ENCODE measurements around the gene TMED1. TPM values are rescaled to one million over a fixed set of nuclear protein-coding genes. Genes with fewer than 3 reads are reported as not detected.
A peak's percentile ranks its signal among the peaks of the same experiment; 100 is the strongest.

Gene TMED1
- total and polyA plus RNA-seq, 9 of the 15 experiments (the other 6 are each of a cell fraction or from before 2014, with no cell fraction given) = 0.86 to 30.2 (median 23.5) TPM

- no peak for TF ChIP-seq ZNF3 (CRISPR knock-in tag; IDR thresholded peaks at IDR 0.05)
- no peak for TF ChIP-seq E2F4 (CRISPR knock-in tag; IDR thresholded peaks at IDR 0.05; ENCODE audit: low read depth)
- TF ChIP-seq NCOA4 (IDR thresholded peaks at IDR 0.05; ENCODE audit: partially characterized antibody) = no peak
- TF ChIP-seq ZC3H4 (CRISPR knock-in tag; IDR thresholded peaks at IDR 0.05; ENCODE audit: borderline replicate concordance) = no peak
- no peak for TF ChIP-seq ZNF143 (CRISPR knock-in tag; IDR thresholded peaks at IDR 0.05)
- TF ChIP-seq SNRNP70 (optimal IDR thresholded peaks at IDR 0.05; ENCODE audit: low read depth, low read length) = no peak
- TF ChIP-seq HNRNPLL (IDR thresholded peaks at IDR 0.05; ENCODE audit: low read depth, low read length, poor library complexity, severe bottlenecking) = no peak
- no peak for TF ChIP-seq HINFP (tag; conservative IDR thresholded peaks at IDR 0.05; ENCODE audit: low read depth)
- TF ChIP-seq, protein P1, sequence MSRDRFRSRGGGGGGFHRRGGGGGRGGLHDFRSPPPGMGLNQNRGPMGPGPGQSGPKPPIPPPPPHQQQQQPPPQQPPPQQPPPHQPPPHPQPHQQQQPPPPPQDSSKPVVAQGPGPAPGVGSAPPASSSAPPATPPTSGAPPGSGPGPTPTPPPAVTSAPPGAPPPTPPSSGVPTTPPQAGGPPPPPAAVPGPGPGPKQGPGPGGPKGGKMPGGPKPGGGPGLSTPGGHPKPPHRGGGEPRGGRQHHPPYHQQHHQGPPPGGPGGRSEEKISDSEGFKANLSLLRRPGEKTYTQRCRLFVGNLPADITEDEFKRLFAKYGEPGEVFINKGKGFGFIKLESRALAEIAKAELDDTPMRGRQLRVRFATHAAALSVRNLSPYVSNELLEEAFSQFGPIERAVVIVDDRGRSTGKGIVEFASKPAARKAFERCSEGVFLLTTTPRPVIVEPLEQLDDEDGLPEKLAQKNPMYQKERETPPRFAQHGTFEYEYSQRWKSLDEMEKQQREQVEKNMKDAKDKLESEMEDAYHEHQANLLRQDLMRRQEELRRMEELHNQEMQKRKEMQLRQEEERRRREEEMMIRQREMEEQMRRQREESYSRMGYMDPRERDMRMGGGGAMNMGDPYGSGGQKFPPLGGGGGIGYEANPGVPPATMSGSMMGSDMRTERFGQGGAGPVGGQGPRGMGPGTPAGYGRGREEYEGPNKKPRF (IDR thresholded peaks at IDR 0.05; ENCODE audit: low read depth, low read length) = no peak
- no peak for TF ChIP-seq MED1 (CRISPR knock-in tag; IDR thresholded peaks at IDR 0.05; ENCODE audit: borderline replicate concordance)
- TF ChIP-seq SMC3 (conservative IDR thresholded peaks at IDR 0.05; ENCODE audit: insufficient read depth, low read depth, low read length) = peak; percentile 72
- TF ChIP-seq ZNF408 (CRISPR knock-in tag; IDR thresholded peaks at IDR 0.05; ENCODE audit: low read depth) = no peak
- no peak for TF ChIP-seq ZBTB33 (CRISPR knock-in tag; IDR thresholded peaks at IDR 0.05)
- TF ChIP-seq ZBTB1 (CRISPR knock-in tag; IDR thresholded peaks at IDR 0.05; ENCODE audit: borderline replicate concordance, low read depth) = no peak
- no peak for TF ChIP-seq HDAC8 (tag; IDR thresholded peaks at IDR 0.05)
- TF ChIP-seq ZBTB7A (IDR thresholded peaks at IDR 0.05; ENCODE audit: borderline replicate concordance, control insufficient read depth, low read depth, low read length) = 0 out of 2 replicates have a peak, but pooled peaks have one; percentile 20
- TF ChIP-seq, protein P2, sequence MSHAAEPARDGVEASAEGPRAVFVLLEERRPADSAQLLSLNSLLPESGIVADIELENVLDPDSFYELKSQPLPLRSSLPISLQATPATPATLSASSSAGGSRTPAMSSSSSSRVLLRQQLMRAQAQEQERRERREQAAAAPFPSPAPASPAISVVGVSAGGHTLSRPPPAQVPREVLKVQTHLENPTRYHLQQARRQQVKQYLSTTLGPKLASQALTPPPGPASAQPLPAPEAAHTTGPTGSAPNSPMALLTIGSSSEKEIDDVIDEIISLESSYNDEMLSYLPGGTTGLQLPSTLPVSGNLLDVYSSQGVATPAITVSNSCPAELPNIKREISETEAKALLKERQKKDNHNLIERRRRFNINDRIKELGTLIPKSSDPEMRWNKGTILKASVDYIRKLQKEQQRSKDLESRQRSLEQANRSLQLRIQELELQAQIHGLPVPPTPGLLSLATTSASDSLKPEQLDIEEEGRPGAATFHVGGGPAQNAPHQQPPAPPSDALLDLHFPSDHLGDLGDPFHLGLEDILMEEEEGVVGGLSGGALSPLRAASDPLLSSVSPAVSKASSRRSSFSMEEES (CRISPR knock-in tag; IDR thresholded peaks at IDR 0.05) = no peak
Observed at GRCh38 chr19:10864538-10864899, 28.5 kb upstream of the TMED1 start (continued).

Data from K562 (cell line).